OCI-LY7 (cell line): Measurements from ENCODE around the gene REELD1.
A peak's percentile ranks its signal among the peaks of the same experiment; 100 is the strongest.

Source experiments
- EZH2phosphoT487 ChIP-seq: fragments of 200-600 bp; sonication (generic); IDR thresholded peaks from 2 replicates; pipeline ENCODE4 v1.6.1; 2018; ENCODE audit warnings: low read depth, borderline replicate concordance, mild to moderate bottlenecking, mixed run types, antibody characterized with exemption, low read length, moderate library complexity, mixed read lengths
- TF ChIP-seq, protein P1 (sequence below): fragments of 200-600 bp; sonication (generic); conservative IDR thresholded peaks from 2 replicates; pipeline ENCODE4 v1.5.1; 2014; ENCODE audit warnings: mild to moderate bottlenecking, antibody characterized with exemption, low read length, moderate library complexity, mixed read lengths

GRCh38 chr4:146175541-146176453, 38.5 kb upstream of the REELD1 start, which contains the start of gene LSM6:
- TF ChIP-seq, protein P1, sequence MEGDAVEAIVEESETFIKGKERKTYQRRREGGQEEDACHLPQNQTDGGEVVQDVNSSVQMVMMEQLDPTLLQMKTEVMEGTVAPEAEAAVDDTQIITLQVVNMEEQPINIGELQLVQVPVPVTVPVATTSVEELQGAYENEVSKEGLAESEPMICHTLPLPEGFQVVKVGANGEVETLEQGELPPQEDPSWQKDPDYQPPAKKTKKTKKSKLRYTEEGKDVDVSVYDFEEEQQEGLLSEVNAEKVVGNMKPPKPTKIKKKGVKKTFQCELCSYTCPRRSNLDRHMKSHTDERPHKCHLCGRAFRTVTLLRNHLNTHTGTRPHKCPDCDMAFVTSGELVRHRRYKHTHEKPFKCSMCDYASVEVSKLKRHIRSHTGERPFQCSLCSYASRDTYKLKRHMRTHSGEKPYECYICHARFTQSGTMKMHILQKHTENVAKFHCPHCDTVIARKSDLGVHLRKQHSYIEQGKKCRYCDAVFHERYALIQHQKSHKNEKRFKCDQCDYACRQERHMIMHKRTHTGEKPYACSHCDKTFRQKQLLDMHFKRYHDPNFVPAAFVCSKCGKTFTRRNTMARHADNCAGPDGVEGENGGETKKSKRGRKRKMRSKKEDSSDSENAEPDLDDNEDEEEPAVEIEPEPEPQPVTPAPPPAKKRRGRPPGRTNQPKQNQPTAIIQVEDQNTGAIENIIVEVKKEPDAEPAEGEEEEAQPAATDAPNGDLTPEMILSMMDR, result 0 out of 2 replicates have a peak, but pooled peaks have one; percentile 28
- no peak for TF ChIP-seq EZH2phosphoT487
